Astrocyte (in vitro differentiated cells and primary cell): ENCODE data around the gene GABBR1. TPM values are rescaled to one million over a fixed set of nuclear protein-coding genes. Genes with fewer than 3 reads are reported as not detected.

Experiments
- DNase-seq: peaks from one replicate; pipeline ENCODE4 v3.0.0-alpha.2; 2010; ENCODE audit warnings: low read depth
- FAIRE-seq: peaks from 2 replicates; lab custom pipeline; 2011; peaks lifted over from hg19 to GRCh38; lab: Jason Lieb, UNC
- H2AFZ ChIP-seq: 2 replicates; pipeline ENCODE4 v1.6.0; 2012; ENCODE audit warnings: low read depth, low read length, inconsistent platforms
- H3K27ac ChIP-seq: 2 replicates; pipeline ENCODE4 v1.5.1; 2011; ENCODE audit warnings: low read depth, low read length, inconsistent platforms
- H3K27me3 ChIP-seq: 2 replicates; pipeline ENCODE4 v1.6.0; 2011; ENCODE audit warnings: low read length, inconsistent platforms; ENCODE audit not compliant: insufficient read depth
- H3K36me3 ChIP-seq: 2 replicates; pipeline ENCODE4 v1.5.1; 2011; ENCODE audit warnings: low read length, inconsistent platforms; ENCODE audit not compliant: insufficient read depth
- H3K4me1 ChIP-seq: 2 replicates; pipeline ENCODE4 v1.5.1; 2011; ENCODE audit warnings: low read length, inconsistent platforms; ENCODE audit not compliant: insufficient read depth
- H3K4me2 ChIP-seq: 2 replicates; pipeline ENCODE4 v1.6.0; 2012; ENCODE audit warnings: low read length, inconsistent platforms
- H3K4me3 ChIP-seq: 2 replicates; pipeline ENCODE4 v1.5.1; 2011; ENCODE audit warnings: low read depth, mild to moderate bottlenecking, low read length, inconsistent platforms; ENCODE audit not compliant: insufficient read depth
- H3K79me2 ChIP-seq: 2 replicates; pipeline ENCODE4 v1.6.0; 2012; ENCODE audit warnings: mild to moderate bottlenecking, low read length, inconsistent platforms; ENCODE audit not compliant: insufficient read depth
- H3K9ac ChIP-seq: 2 replicates; pipeline ENCODE4 v1.6.0; 2012; ENCODE audit warnings: mild to moderate bottlenecking, low read length, inconsistent platforms
- H3K9me3 ChIP-seq: 2 replicates; pipeline ENCODE4 v1.5.1; 2012; ENCODE audit warnings: low read depth, mild to moderate bottlenecking, low read length, inconsistent platforms; ENCODE audit not compliant: insufficient read depth
- H4K20me1 ChIP-seq: 2 replicates; pipeline ENCODE4 v1.6.0; 2012; ENCODE audit warnings: low read length, inconsistent platforms; ENCODE audit not compliant: insufficient read depth
- H3K27ac Mint-ChIP-seq: one replicate; pipeline ENCODE4 v1.8.0; 2021; ENCODE audit warnings: mild to moderate bottlenecking, mixed read lengths; ENCODE audit not compliant: unreplicated experiment
- H3K27me3 Mint-ChIP-seq: one replicate; pipeline ENCODE4 v1.8.0; 2021; ENCODE audit warnings: low read depth, mixed read lengths; ENCODE audit not compliant: unreplicated experiment
- H3K36me3 Mint-ChIP-seq: one replicate; pipeline ENCODE4 v1.8.0; 2021; ENCODE audit warnings: low read depth, mixed read lengths; ENCODE audit not compliant: unreplicated experiment
- H3K4me1 Mint-ChIP-seq: one replicate; pipeline ENCODE4 v1.8.0; 2021; ENCODE audit warnings: low read depth, mixed read lengths; ENCODE audit not compliant: unreplicated experiment
- H3K4me3 Mint-ChIP-seq: one replicate; pipeline ENCODE4 v1.8.0; 2021; ENCODE audit warnings: mild to moderate bottlenecking, moderate library complexity, mixed read lengths; ENCODE audit not compliant: unreplicated experiment
- H3K9me3 Mint-ChIP-seq: one replicate; pipeline ENCODE4 v1.8.0; 2021; ENCODE audit warnings: mild to moderate bottlenecking, mixed read lengths; ENCODE audit not compliant: unreplicated experiment
- CTCF ChIP-seq: IDR thresholded peaks from 2 replicates; pipeline ENCODE4 v1.5.1; 2011; ENCODE audit warnings: low read depth, mild to moderate bottlenecking, inconsistent platforms, low read length, moderate library complexity; ENCODE audit not compliant: insufficient read depth
- EZH2 ChIP-seq: IDR thresholded peaks from 2 replicates; pipeline ENCODE4 v1.6.1; 2012; ENCODE audit warnings: mild to moderate bottlenecking, low read length, inconsistent platforms; ENCODE audit not compliant: insufficient read depth
- total RNA-seq: library from RNA; stranded (reverse); gene quantifications from 2 replicates; pipeline ENCODE4 v1.2.1, GENCODE V29; 2021

The GABBR1 gene
- total RNA-seq, 1 donor from 2014 or later = 66.3 TPM

GRCh38 chr6:29559524-29560287 lies 73.3 kb downstream of the GABBR1 start, which contains the start of gene UBD:
Gene UBD, minus strand, starts transcription at chr6:29559732. Its CDS starts 31 bp downstream, at chr6:29559701.
- no peak for DNase-seq
- Histone ChIP-seq H3K4me1 (no peaks in the 10 kb centered on the region), H3K4me2 (no peak within 1 kb of the TSS), H3K27ac (no peak within 1 kb of the TSS), H2AFZ (no peak within 1 kb of the TSS), H3K9me3 (no peaks in the 10 kb centered on the region), H4K20me1 (no peaks in the 10 kb centered on the region), H3K9ac (no peak within 1 kb of the TSS), H3K27me3 (peaks cover 2% of the 10 kb centered on the region), H3K36me3 (no peaks in the 10 kb centered on the region), H3K79me2 (no peaks in the 10 kb centered on the region), H3K4me3 (no peak within 1 kb of the TSS)
- Mint-ChIP-seq H3K36me3 (peaks cover 7% of the 10 kb centered on the region), H3K9me3 (peaks cover 10% of the 10 kb centered on the region), H3K27me3 (peaks cover 20% of the 10 kb centered on the region), H3K4me3 (peak within 1 kb of the TSS; percentile 73), H3K4me1 (peaks cover 17% of the 10 kb centered on the region), H3K27ac (peak within 1 kb of the TSS; percentile 77)
- TF ChIP-seq EZH2 = no peak
- no peak for TF ChIP-seq CTCF
- FAIRE-seq = no peak

- H3K4me1 Mint-ChIP-seq = peaks cover 18% of the 10 kb centered on the region
- Histone ChIP-seq H3K9me3 (no peaks in the 10 kb centered on the region), H3K36me3 (no peaks in the 10 kb centered on the region), H4K20me1 (no peaks in the 10 kb centered on the region), H3K27me3 (peaks cover 12% of the 10 kb centered on the region), H3K79me2 (no peaks in the 10 kb centered on the region), H3K9ac (no peak overlapping the region), H3K4me3 (no peak overlapping the region), H3K4me1 (no peaks in the 10 kb centered on the region), H3K27ac (no peak overlapping the region), H2AFZ (no peak overlapping the region), H3K4me2 (no peak overlapping the region)
- TF ChIP-seq EZH2 (no peak), CTCF (no peak)
- H3K4me3 Mint-ChIP-seq = peak overlapping the region; percentile 73
- peaks cover 31% of the 10 kb centered on the region for H3K27me3 Mint-ChIP-seq
- DNase-seq (no peak), FAIRE-seq (no peak)
- H3K36me3 Mint-ChIP-seq = peaks cover 7% of the 10 kb centered on the region
- H3K27ac Mint-ChIP-seq = no peak overlapping the region
- H3K9me3 Mint-ChIP-seq = peaks cover 16% of the 10 kb centered on the region
These were observed 74.4 kb downstream of the GABBR1 start for GRCh38 chr6:29558439-29559079.

- H3K79me2 ChIP-seq = no peaks in the 10 kb centered on the region
- Mint-ChIP-seq H3K27ac (no peak overlapping the region), H3K36me3 (peaks cover 7% of the 10 kb centered on the region), H3K27me3 (peaks cover 43% of the 10 kb centered on the region), H3K4me1 (peaks cover 18% of the 10 kb centered on the region), H3K4me3 (no peak overlapping the region), H3K9me3 (peaks cover 11% of the 10 kb centered on the region)
- H3K4me2 ChIP-seq = no peak overlapping the region
- H3K36me3 ChIP-seq = no peaks in the 10 kb centered on the region
- TF ChIP-seq EZH2 = no peak
- TF ChIP-seq CTCF = no peak
- no peaks in the 10 kb centered on the region for H4K20me1 ChIP-seq
- H3K4me1 ChIP-seq = no peaks in the 10 kb centered on the region
- DNase-seq (no peak), FAIRE-seq (no peak)
- H3K4me3 ChIP-seq = no peak overlapping the region
- no peaks in the 10 kb centered on the region for H3K9me3 ChIP-seq
- peaks cover 18% of the 10 kb centered on the region for H3K27me3 ChIP-seq
- H3K27ac ChIP-seq = no peak overlapping the region
- H3K9ac ChIP-seq = no peak overlapping the region
- H2AFZ ChIP-seq = no peak overlapping the region
These were observed 75.7 kb downstream of the GABBR1 start for GRCh38 chr6:29557320-29557719.
